Measurements from ENCODE around the gene PTBP3. TPM values are rescaled to one million over a fixed set of nuclear protein-coding genes. Genes with fewer than 3 reads are reported as not detected.

The PTBP3 gene
- total RNA-seq, 4 donors from 2014 or later = 9.9 to 54.7 (median 18.7) TPM

DNA sequence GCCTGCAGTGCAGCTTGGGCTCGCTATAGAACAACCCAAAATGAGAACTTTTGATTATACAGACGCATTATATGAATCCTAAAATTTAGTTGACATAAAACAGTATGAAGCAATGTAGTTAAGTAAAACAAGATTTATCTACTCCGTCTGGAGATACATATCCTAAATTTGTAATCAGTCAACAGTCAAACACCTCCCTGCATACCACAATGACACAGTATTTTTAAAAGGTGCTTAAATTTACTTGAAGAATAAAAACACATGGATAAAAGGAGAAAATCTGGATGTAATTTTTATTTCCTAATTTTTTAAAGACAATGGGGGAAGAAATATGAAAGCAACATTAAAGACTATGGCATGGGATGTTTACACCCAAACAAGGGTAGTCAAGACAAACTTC, 70.8 kb downstream of the PTBP3 start:
- TF ChIP-seq POLR2A (IDR thresholded peaks at IDR 0.05) (no peak), CTCF (IDR thresholded peaks at IDR 0.05 in 4 of 5, conservative IDR thresholded peaks at IDR 0.05 in 1 of 5) (no peak)
- no peaks in the 10 kb centered on the region for H3K36me3 ChIP-seq
- in situ Hi-C loops (cut with MboI; ENCODE audit: low sequenced_read_pairs in 4 of 4) (no loop called here), intact Hi-C loops (cut with DNase I; ENCODE audit: low total_unique reads) (no loop called here)
- H3K27me3 ChIP-seq = no peaks in the 10 kb centered on the region
- H3K4me1 ChIP-seq = no peaks in the 10 kb centered on the region
- no peaks in the 10 kb centered on the region for H3K9me3 ChIP-seq
- ATAC-seq (no peak), DNase-seq (no peak)
- H3K27ac ChIP-seq = no peak overlapping the region
- H3K4me3 ChIP-seq = no peak overlapping the region

DNA sequence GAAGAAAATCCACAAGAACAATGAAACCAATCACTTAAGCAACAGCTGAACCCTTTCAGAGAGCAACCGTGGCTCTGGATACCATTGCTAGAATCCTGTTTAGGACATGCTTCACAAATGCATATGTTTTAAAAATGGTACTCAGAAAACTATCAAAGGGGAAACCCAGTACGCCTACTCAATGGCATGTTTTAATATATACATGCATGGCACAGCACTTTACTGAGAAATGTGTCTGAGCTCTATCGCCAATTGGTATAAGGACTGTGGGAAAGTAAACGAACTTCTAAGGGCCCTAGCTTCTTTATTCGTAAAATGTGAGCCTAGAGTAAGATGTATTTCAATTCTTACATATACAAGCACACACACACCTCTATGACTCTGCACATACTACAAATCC, 72.3 kb downstream of the PTBP3 start:
- H3K4me1 ChIP-seq = no peaks in the 10 kb centered on the region
- H3K9me3 ChIP-seq = no peaks in the 10 kb centered on the region
- H3K27me3 ChIP-seq = no peaks in the 10 kb centered on the region
- in situ Hi-C loops (cut with MboI; ENCODE audit: low sequenced_read_pairs in 4 of 4) = no loop called here
- no peak overlapping the region for H3K27ac ChIP-seq
- H3K36me3 ChIP-seq = no peaks in the 10 kb centered on the region
- TF ChIP-seq POLR2A (IDR thresholded peaks at IDR 0.05) = no peak
- no peak for TF ChIP-seq CTCF (IDR thresholded peaks at IDR 0.05 in 4 of 5, conservative IDR thresholded peaks at IDR 0.05 in 1 of 5)
- intact Hi-C loops (cut with DNase I; ENCODE audit: low total_unique reads) = no loop called here
- no peak for ATAC-seq
- no peak for DNase-seq
- no peak overlapping the region for H3K4me3 ChIP-seq

DNA sequence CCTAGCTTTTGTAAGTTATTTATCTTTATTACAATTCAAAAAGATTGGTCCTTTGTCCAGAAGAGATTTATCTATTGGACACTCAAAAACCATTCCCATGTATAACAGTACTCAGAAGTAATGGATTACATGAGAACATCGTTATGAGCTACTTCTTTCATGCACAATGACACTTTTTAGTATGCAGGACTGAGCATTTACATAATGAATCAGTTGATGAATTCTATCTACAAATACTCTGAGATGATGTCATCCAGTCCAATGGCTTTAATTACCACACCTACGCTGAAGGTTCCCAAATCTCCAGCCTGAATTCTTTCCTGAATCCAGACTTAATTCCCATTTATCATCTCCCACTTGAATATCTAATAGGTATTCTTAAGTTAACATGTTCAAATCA, 75.3 kb downstream of the PTBP3 start:
- in situ Hi-C loops (cut with MboI; ENCODE audit: low sequenced_read_pairs in 4 of 4) = no loop called here

GRCh38 chr9:112252194-112252593, 81.2 kb downstream of the PTBP3 start:
- Histone ChIP-seq H3K4me3 (no peak overlapping the region), H3K9me3 (no peaks in the 10 kb centered on the region), H3K27ac (no peak overlapping the region), H3K36me3 (peaks cover 0 to 8% of the 10 kb centered on the region in 2 donors), H3K4me1 (no peaks in the 10 kb centered on the region), H3K27me3 (no peaks in the 10 kb centered on the region)
- in situ Hi-C loops (cut with MboI; ENCODE audit: low sequenced_read_pairs in 4 of 4) = no loop called here
- DNase-seq = no peak
- no peak for TF ChIP-seq POLR2A (IDR thresholded peaks at IDR 0.05)
- TF ChIP-seq CTCF (IDR thresholded peaks at IDR 0.05 in 4 of 5, conservative IDR thresholded peaks at IDR 0.05 in 1 of 5) = no peak
- intact Hi-C loops (cut with DNase I; ENCODE audit: low total_unique reads) = no loop called here
- no peak for ATAC-seq

More for the DNA sequence above, 75.3 kb downstream of the PTBP3 start:
- H3K27ac ChIP-seq = no peak overlapping the region
- no peaks in the 10 kb centered on the region for H3K27me3 ChIP-seq
- intact Hi-C loops (cut with DNase I; ENCODE audit: low total_unique reads) = no loop called here
- H3K4me1 ChIP-seq = no peaks in the 10 kb centered on the region
- no peak overlapping the region for H3K4me3 ChIP-seq
- H3K9me3 ChIP-seq = no peaks in the 10 kb centered on the region
- TF ChIP-seq POLR2A (IDR thresholded peaks at IDR 0.05) = no peak
- no peak for TF ChIP-seq CTCF (IDR thresholded peaks at IDR 0.05 in 4 of 5, conservative IDR thresholded peaks at IDR 0.05 in 1 of 5)
- no peak for ATAC-seq
- no peaks in the 10 kb centered on the region for H3K36me3 ChIP-seq
- DNase-seq = no peak

DNA sequence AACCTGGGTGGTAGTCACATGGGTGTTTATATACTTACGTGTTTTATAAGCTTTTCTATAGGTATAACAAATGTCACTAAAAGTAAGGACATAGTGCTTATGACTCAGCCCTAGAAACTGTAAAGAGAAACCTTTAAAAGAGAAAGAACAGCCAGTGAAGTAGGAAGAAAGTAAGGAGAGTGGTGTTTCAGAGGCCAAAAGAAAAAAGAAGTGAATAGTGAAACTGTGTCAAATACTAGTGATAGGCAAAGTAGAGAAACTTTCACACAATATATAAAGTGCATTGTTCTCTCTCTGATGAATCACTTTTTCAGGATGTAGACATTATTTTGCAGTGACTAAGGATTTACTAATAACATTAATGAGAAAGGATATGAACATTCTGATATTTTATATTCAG, 84.1 kb downstream of the PTBP3 start:
- TF ChIP-seq CTCF (IDR thresholded peaks at IDR 0.05 in 4 of 5, conservative IDR thresholded peaks at IDR 0.05 in 1 of 5) (no peak), POLR2A (IDR thresholded peaks at IDR 0.05) (no peak)
- in situ Hi-C loops (cut with MboI; ENCODE audit: low sequenced_read_pairs in 4 of 4) (no loop called here), intact Hi-C loops (cut with DNase I; ENCODE audit: low total_unique reads) (no loop called here)
- H3K27me3 ChIP-seq = no peaks in the 10 kb centered on the region
- H3K9me3 ChIP-seq = no peaks in the 10 kb centered on the region
- no peak for ATAC-seq
- DNase-seq = no peak
- no peak overlapping the region for H3K27ac ChIP-seq
- H3K36me3 ChIP-seq = peaks cover 0 to 8% of the 10 kb centered on the region in 2 donors
- H3K4me1 ChIP-seq = no peaks in the 10 kb centered on the region
- H3K4me3 ChIP-seq = no peak overlapping the region

Data from gastrocnemius medialis (tissue), 4 donors.